Small intestine (tissue), 7 donors: ENCODE results near the gene SYT1. TPM values are rescaled to one million over a fixed set of nuclear protein-coding genes. Genes with fewer than 3 reads are reported as not detected.

Experiments
- DNase-seq, 2 donors: peaks; one replicate each; pipeline versions ENCODE4 v3.0.0 to v3.0.0-alpha.2; 2013
- FAIRE-seq: peaks from 2 replicates; lab custom pipeline; 2012; peaks lifted over from hg19 to GRCh38; lab: Jason Lieb, UNC
- H3K27ac ChIP-seq, 3 donors: one replicate each; pipeline ENCODE4 v1.5.1; 2013; ENCODE audit warnings: low read length in 2 of 3, mild to moderate bottlenecking in 2 of 3, control low read depth in 1 of 3, inconsistent platforms in 1 of 3, low read depth in 1 of 3, moderate library complexity in 1 of 3
- H3K27me3 ChIP-seq, 3 donors: one replicate each; pipeline ENCODE4 v1.6.1; 2013; ENCODE audit warnings: low read length in 3 of 3, inconsistent platforms in 1 of 3; ENCODE audit not compliant: control insufficient read depth in 3 of 3, insufficient read depth in 3 of 3
- H3K36me3 ChIP-seq, 3 donors: one replicate each; pipeline ENCODE4 v1.6.1; 2013; ENCODE audit warnings: low read length in 3 of 3, inconsistent platforms in 1 of 3, low read depth in 1 of 3, mild to moderate bottlenecking in 1 of 3, moderate library complexity in 1 of 3; ENCODE audit not compliant: control insufficient read depth in 3 of 3, insufficient read depth in 2 of 3
- H3K4me1 ChIP-seq, 3 donors: one replicate each; pipeline ENCODE4 v1.6.1; 2013; ENCODE audit warnings: low read length in 2 of 3, inconsistent platforms in 1 of 3, low read depth in 1 of 3, mild to moderate bottlenecking in 1 of 3, moderate library complexity in 1 of 3; ENCODE audit not compliant: control insufficient read depth in 3 of 3, insufficient read depth in 2 of 3
- H3K4me3 ChIP-seq, 3 donors: one replicate each; pipeline ENCODE4 v1.5.1; 2013; ENCODE audit warnings: low read length in 3 of 3, control low read depth in 1 of 3, inconsistent platforms in 1 of 3, low read depth in 1 of 3, mild to moderate bottlenecking in 1 of 3, moderate library complexity in 1 of 3
- H3K9me3 ChIP-seq, 2 donors: one replicate each; pipeline ENCODE4 v1.6.1; 2013; ENCODE audit warnings: low read depth in 1 of 2, low read length in 1 of 2; ENCODE audit not compliant: control insufficient read depth in 2 of 2, insufficient read depth in 1 of 2
- WGBS, 3 donors: extraction: QIAGEN DNeasy Blood & Tissue Kit; methylation state at CpG; one replicate each; pipeline ENCODE4 v1.1.7; 2013; 5-methylcytosine and 5-hydroxymethylcytosine counted together
- polyA plus RNA-seq, 4 donors: library from polyadenylated mRNA; stranded (reverse) in 3 of 4; unstranded in 1 of 4; fragments of 200-250 nt in 3 of 4; fragments of 120-200 nt in 1 of 4; gene quantifications; one replicate each; pipeline versions ENCODE4 v1.2.1 to v1.2.3, GENCODE V29; 2013
- donor health status: healthy with polysubstance abuse.
- donor health status: control.
- donor health status: control.
- donor health status: Bipolar disorder and iron deficiency.
- donor health status: healthy.

Gene SYT1
- polyA plus RNA-seq, 4 donors: 1.3 to 11.3 TPM; not detected in 2

- H3K36me3 ChIP-seq: no peaks in the 10 kb centered on the region
- H3K4me1 ChIP-seq: no peaks in the 10 kb centered on the region
- no peaks in the 10 kb centered on the region for H3K9me3 ChIP-seq
- WGBS, 3 donors: 87 to 92% (median 90%) methylated on average over 3 of the region's 3 CpGs
- peaks cover 0 to 5% (median 0%) of the 10 kb centered on the region in 3 donors for H3K27me3 ChIP-seq
- H3K27ac ChIP-seq: no peak overlapping the region
- H3K4me3 ChIP-seq: no peak overlapping the region
- DNase-seq (no peak), FAIRE-seq (no peak)
These were observed 468.6 kb downstream of the SYT1 start for GRCh38 chr12:79333144-79333543.

DNA sequence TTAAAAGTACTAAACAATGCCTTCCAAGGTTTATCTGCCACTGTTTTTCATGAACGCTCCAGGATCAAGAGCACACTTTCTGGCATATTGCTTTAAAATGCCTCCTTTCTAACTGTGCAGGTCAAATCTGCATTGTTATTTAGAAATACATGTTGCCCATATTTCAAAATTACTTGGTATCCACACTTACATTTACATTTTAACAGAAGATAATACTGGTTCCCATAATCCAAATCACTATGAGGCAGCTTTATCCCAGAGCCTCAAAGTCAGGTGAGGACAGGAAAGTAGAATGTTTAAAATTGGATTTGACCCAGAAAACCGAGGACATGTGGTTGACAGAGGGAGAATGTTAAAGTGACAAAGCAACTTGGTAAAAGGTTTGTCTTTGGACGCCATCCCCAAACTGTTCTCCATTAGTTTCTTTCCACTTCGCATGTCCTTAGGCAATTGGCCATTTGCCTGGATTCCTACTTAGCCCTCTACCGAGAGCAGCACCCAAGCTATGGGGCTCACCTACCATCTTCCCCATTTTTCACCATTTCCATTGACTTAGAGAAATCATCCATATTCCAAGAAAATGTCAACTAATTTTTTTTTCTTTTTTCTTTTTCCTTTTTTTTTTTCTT is 473.2 kb downstream of the SYT1 start:
- H3K9me3 ChIP-seq: no peaks in the 10 kb centered on the region
- peaks cover 0 to 5% (median 0%) of the 10 kb centered on the region in 3 donors for H3K27me3 ChIP-seq
- DNase-seq (no peak), FAIRE-seq (no peak)
- no peaks in the 10 kb centered on the region for H3K4me1 ChIP-seq
- H3K27ac ChIP-seq: no peak overlapping the region
- 71 to 79% (median 77%) methylated on average over 5 of the region's 5 CpGs for WGBS, 3 donors
- H3K36me3 ChIP-seq: no peaks in the 10 kb centered on the region
- H3K4me3 ChIP-seq: no peak overlapping the region

DNA sequence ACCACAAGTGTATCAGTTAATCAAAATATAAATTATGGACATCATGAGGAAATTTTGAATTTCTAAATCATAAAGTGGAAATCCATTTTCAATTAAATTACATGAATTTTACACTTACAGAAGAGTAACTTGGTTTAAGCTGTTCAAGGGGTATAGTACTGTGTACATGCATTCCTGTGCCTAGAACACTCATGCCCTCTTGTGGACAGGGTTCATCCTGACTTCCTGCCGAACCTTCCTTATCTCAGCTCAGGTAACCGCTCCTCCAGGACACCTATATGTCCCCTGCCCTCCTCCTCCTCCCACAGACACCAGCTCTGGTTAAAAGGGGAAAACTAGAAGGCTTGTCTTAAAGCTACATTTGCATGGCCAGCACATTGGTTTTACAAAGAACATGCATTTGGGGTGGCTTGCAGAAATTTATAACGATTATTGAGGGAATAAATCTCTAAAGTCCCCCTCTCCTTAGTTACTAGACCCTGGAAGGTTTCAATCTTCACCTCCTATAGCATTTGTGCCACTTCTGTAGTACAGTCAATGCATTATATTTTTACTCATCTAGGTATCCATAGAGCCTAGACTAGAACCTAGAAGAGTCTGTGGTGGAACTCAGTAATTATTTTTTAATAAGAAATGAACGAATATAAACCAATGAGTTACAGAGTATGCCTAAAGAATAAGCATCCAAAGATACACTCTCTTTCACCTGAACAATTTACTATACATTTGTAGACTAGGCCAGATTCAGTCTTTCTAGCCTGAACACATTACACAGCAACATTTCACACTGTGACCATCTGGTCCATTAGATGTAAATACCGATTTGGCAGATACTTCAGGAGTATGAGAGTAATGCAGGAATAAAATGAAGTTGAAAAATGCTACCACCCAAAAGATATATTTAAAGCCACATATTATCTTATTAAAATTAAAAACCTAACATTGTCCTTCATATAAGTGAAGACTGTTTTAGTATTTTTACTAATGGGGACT is 480.6 kb downstream of the SYT1 start:
- Histone ChIP-seq H3K27ac (no peak overlapping the region), H3K27me3 (no peaks in the 10 kb centered on the region), H3K4me1 (no peaks in the 10 kb centered on the region), H3K36me3 (no peaks in the 10 kb centered on the region), H3K9me3 (no peaks in the 10 kb centered on the region), H3K4me3 (no peak overlapping the region)
- 41 to 54% (median 51%) methylated on average over 5 of the region's 5 CpGs for WGBS, 3 donors
- DNase-seq (peak; percentile 43 to 55), FAIRE-seq (no peak)

DNA sequence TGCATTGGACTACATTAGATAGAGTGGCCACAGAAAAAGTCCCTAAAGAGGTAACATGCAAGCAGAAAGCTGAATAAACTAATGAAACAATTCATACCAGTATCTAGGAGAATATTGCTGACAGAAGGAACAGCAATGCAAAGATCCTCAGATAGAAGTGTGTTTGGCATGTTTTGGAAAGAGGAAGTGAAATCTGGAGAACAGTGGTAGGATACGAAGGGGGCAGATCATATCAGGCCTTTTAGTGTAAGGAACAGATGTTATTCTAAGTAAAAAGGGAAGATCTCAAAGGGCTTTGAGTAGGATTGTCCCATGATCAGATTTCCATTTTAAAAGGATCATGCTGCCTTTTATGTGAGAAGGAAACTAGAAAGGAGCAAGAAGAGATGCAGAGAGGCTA is 483.3 kb downstream of the SYT1 start:
- DNase-seq (no peak), FAIRE-seq (no peak)
- H3K9me3 ChIP-seq: no peaks in the 10 kb centered on the region
- no peaks in the 10 kb centered on the region for H3K4me1 ChIP-seq
- no peak overlapping the region for H3K27ac ChIP-seq
- H3K27me3 ChIP-seq: no peaks in the 10 kb centered on the region
- 26 to 39% (median 27%) methylated on average over 1 of the region's 1 CpG for WGBS, 3 donors
- H3K4me3 ChIP-seq: no peak overlapping the region
- no peaks in the 10 kb centered on the region for H3K36me3 ChIP-seq

GRCh38 chr12:79351251-79351650 is 486.7 kb downstream of the SYT1 start:
- WGBS, 3 donors: 69 to 88% (median 75%) methylated on average over 3 of the region's 3 CpGs
- Histone ChIP-seq H3K36me3 (no peaks in the 10 kb centered on the region), H3K9me3 (no peaks in the 10 kb centered on the region), H3K27ac (no peak overlapping the region), H3K27me3 (no peaks in the 10 kb centered on the region), H3K4me1 (no peaks in the 10 kb centered on the region), H3K4me3 (no peak overlapping the region)
- FAIRE-seq: no peak
- no peak for DNase-seq

- no peaks in the 10 kb centered on the region for H3K9me3 ChIP-seq
- H3K27me3 ChIP-seq: no peaks in the 10 kb centered on the region
- DNase-seq (no peak), FAIRE-seq (no peak)
- 34 to 66% (median 40%) methylated on average over 1 of the region's 1 CpG for WGBS, 3 donors
- H3K36me3 ChIP-seq: no peaks in the 10 kb centered on the region
- no peaks in the 10 kb centered on the region for H3K4me1 ChIP-seq
- no peak overlapping the region for H3K27ac ChIP-seq
- no peak overlapping the region for H3K4me3 ChIP-seq
These were observed 491.6 kb downstream of the SYT1 start for GRCh38 chr12:79356216-79356615.

GRCh38 chr12:79357048-79357447 is 492.5 kb downstream of the SYT1 start:
- Histone ChIP-seq H3K4me1 (no peaks in the 10 kb centered on the region), H3K27me3 (no peaks in the 10 kb centered on the region), H3K27ac (no peak overlapping the region), H3K4me3 (no peak overlapping the region), H3K9me3 (no peaks in the 10 kb centered on the region), H3K36me3 (no peaks in the 10 kb centered on the region)
- DNase-seq (no peak), FAIRE-seq (no peak)

DNA sequence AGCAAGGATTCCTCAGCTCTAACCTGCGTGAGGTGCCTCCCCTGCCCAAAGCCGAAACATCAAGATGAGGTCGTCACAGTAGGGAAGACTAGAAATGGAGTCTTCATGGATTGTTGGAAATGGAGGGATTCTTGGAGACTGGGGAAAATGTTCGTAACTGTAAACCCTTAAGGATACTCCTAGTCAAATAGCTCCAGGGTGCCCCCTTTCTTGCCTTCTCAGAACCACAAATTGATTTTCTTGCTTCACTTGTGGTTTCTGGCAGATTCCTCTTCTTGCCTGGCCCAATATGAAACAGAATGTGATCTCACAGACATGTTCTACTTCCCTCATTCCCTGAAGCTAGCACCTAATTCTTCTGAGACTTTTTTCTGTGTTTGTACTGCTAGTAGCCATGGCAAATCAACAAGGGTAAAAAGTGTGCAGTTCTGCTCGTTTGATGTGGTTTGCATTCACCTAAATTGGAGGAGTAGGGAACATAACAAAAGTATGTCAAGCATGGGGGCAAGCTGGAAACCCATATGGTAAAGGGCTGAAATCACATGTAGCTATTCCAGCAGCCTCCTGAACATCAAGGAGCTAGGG is 494.2 kb downstream of the SYT1 start:
- no peaks in the 10 kb centered on the region for H3K4me1 ChIP-seq
- H3K27me3 ChIP-seq: no peaks in the 10 kb centered on the region
- DNase-seq: no peak
- no peak overlapping the region for H3K27ac ChIP-seq
- no peak overlapping the region for H3K4me3 ChIP-seq
- H3K36me3 ChIP-seq: no peaks in the 10 kb centered on the region
- no peaks in the 10 kb centered on the region for H3K9me3 ChIP-seq
- FAIRE-seq: no peak
- WGBS, 3 donors: 78 to 81% (median 79%) methylated on average over 5 of the region's 5 CpGs
